GM08714 (cell line): ENCODE data around the gene PRPSAP2.
A peak's percentile ranks its signal among the peaks of the same experiment; 100 is the strongest.

ENCODE experiments used
- H3K4me3 ChIP-seq: fragments of 200-500 bp; sonication (Bioruptor generic); 2 replicates; pipeline ENCODE4 v1.5.1; 2014; ENCODE audit warnings: mild to moderate bottlenecking, low read length, inconsistent platforms
- ZNF274 ChIP-seq: IDR thresholded peaks from 2 replicates; pipeline ENCODE4 v1.6.1; 2012; ENCODE audit warnings: mild to moderate bottlenecking, low read depth, low read length

PRPSAP2 gene

DNA sequence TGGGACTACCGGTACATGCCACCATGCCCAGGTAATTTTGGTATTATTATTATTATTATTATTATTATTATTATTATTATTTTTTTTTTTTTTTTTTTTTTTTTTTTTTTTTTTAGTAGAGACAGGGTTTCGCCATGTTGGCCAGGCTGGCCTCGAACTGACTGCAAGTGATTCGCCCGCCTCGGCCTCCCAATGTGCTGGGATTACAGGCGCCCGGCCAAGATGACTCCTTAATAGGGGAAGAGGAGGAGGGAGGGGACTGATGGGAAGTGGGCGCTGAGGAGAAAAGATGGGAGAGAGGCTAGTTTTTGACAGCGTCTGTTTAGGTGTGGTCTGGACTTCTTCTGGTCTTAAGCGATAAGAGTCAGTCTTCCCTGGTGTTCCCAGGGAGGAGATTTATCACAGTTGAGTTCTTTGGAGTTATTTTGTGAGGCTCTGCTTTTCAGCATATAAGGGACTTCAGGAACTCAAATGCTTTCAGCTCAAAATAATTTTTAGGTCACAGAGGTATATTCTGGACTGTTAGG, 59.6 kb downstream of the PRPSAP2 start:
- no peak for TF ChIP-seq ZNF274
- H3K4me3 ChIP-seq, result no peak overlapping the region

GRCh38 chr17:18919963-18920362, 62.0 kb downstream of the PRPSAP2 start:
- no peak overlapping the region for H3K4me3 ChIP-seq

GRCh38 chr17:18920911-18921441, 63.0 kb downstream of the PRPSAP2 start:
- no peak for TF ChIP-seq ZNF274

More at GRCh38 chr17:18919963-18920362, 62.0 kb downstream of the PRPSAP2 start:
- TF ChIP-seq ZNF274, result no peak

DNA sequence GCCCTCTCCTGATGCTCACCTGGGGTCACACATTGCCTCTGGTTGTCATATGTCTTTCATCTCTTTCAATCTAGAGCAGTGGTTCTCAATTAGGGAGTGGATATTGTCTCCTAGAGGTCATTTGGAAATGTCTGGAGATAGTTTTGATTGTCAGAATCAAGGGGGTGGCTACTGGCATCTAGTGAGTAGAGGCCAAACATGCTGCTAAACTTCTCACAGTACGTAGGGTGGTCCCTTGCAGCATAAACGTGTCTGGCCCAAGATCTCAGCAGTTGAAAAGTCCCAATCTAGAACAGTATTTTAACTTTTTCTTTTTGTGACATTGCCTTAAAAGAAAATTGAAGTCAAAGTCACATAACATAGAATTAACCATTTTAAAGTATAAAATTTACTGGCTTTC, 63.6 kb downstream of the PRPSAP2 start:
- peak overlapping the region; percentile 77 for H3K4me3 ChIP-seq
- no peak for TF ChIP-seq ZNF274

More at GRCh38 chr17:18920911-18921441, 63.0 kb downstream of the PRPSAP2 start:
- peak overlapping the region; percentile 77 for H3K4me3 ChIP-seq

- no peak for TF ChIP-seq ZNF274
- peak overlapping the region; percentile 77; the same call in 1 of the 2 replicates for H3K4me3 ChIP-seq
Measured at GRCh38 chr17:18921912-18922451, 64.1 kb downstream of the PRPSAP2 start.

- H3K4me3 ChIP-seq, result peak overlapping the region; percentile 30; the same call in 1 of the 2 replicates
Measured at GRCh38 chr17:18922596-18922995, 64.7 kb downstream of the PRPSAP2 start.

DNA sequence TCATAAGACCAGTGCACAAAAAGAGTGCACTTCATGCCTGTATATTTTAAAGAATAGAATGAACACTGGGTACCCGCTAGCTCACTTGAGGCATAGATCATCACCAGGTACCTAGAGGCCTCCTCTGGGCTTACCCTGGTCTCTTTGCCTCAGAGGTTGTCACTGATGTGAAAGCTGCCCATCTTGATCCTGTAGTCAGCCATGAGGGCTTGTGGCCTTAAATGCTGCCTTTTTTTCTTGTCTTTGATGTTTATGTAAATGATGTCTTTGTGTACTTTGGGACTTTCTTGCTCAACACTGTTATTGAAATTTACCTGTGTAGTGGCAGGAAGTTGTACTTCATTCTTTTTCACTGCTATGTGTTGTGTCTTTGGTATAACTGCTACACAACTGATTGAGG, 67.3 kb downstream of the PRPSAP2 start:
- TF ChIP-seq ZNF274, result no peak
- no peak overlapping the region for H3K4me3 ChIP-seq

DNA sequence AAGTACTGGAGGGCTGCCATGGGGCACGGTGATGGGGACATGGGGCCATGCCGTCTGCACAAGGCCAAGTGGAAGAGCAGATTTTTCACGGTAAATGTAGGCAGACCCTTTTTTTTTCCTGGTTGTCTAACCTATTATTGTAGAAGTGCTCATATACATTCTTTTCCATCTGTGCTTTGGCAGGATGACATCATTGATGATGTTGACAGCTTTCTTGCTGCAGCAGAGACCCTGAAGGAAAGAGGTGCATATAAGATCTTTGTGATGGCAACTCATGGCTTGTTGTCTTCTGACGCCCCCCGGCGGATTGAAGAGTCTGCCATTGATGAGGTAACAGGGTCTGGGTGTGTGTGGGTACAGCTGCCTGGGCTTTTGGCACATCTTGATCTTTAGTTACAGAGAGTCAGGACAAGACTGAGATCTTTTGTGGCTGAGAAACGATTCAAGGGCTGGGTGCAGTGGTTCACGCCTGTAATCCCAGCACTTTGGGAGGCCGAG, 70.7 kb downstream of the PRPSAP2 start:
- H3K4me3 ChIP-seq, result no peak overlapping the region
- no peak for TF ChIP-seq ZNF274

GRCh38 chr17:18932360-18933055, 74.6 kb downstream of the PRPSAP2 start:
- H3K4me3 ChIP-seq, result no peak overlapping the region
- no peak for TF ChIP-seq ZNF274

DNA sequence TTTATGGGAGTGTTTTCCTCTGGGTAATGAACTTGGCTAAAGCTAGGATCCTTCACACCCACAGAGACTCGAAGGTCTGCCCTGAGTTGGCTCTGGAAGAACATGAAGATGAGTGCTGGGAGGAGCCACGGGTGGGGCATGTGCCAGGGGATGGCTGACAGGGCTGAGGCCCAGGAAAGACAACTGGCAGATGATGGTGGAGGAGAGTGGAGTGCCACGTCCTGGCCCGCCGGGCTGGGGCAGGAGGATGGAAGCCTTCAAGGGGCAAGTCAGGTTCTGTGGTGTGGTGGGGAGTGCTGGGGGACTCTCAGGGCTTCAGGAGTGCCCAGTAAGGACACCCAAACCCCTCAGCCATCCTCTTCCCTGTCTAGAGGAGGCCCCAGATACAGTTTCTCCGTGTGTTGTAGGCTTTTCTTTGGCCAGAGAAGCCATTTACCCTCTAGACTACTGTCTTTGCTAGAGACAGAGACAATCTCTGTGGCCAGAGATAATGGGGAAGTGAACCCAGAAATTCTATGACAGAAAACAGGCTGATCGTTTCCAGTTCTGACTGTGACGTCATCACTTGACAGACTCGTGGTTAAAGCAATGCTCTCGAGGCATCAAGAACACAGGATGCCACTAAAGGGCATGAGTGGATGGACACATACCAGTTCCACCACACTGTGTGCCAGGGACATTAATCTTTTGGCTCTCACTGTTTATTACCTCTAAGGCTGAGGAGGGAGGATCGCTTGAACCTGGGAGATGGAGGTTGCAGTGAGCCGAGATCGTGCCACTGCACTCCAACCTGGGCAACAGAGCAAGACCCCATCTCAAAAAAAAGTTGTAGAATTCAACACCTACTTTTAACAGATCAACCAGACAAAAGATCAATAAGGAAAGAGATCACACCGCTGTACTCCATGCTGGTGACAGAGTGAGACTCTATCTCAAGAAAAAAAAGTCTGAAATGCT, 75.4 kb downstream of the PRPSAP2 start:
- TF ChIP-seq ZNF274, result no peak

GRCh38 chr17:18937981-18938691, 80.2 kb downstream of the PRPSAP2 start:
- no peak for TF ChIP-seq ZNF274
- no peak overlapping the region for H3K4me3 ChIP-seq

More for the DNA sequence above, 75.4 kb downstream of the PRPSAP2 start:
- no peak overlapping the region for H3K4me3 ChIP-seq

- H3K4me3 ChIP-seq, result no peak overlapping the region
- no peak for TF ChIP-seq ZNF274
Measured at GRCh38 chr17:18938692-18939023, 80.7 kb downstream of the PRPSAP2 start.

DNA sequence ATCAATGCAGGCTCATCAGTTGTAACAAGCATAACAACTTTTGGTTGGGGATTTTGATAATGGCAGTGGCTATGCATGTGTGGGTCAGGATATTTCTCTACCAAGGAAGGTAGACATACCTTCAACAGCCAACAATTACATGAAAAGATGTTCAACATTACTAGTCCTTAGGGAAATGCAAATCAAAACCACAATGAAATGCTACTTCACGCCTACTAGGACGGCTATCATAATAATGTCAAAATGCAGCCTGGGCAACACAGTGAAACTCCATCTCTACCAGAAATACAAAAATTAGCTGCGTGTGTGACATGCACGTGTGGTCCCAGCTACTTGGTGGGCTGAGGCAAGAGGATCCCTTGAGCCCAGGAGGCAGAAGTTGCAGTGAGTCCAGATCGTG, 86.7 kb downstream of the PRPSAP2 start:
- no peak overlapping the region for H3K4me3 ChIP-seq
- TF ChIP-seq ZNF274, result no peak
